Measurements from ENCODE around the gene FNDC10. TPM values are rescaled to one million over a fixed set of nuclear protein-coding genes. Genes with fewer than 3 reads are reported as not detected.

The FNDC10 gene
- total and polyA plus RNA-seq, 10 of the 15 experiments (the other 5 are each of a cell fraction or from before 2014, with no cell fraction given) = 0.05 to 1.3 (median 0.25) TPM; not detected in 4

DNA sequence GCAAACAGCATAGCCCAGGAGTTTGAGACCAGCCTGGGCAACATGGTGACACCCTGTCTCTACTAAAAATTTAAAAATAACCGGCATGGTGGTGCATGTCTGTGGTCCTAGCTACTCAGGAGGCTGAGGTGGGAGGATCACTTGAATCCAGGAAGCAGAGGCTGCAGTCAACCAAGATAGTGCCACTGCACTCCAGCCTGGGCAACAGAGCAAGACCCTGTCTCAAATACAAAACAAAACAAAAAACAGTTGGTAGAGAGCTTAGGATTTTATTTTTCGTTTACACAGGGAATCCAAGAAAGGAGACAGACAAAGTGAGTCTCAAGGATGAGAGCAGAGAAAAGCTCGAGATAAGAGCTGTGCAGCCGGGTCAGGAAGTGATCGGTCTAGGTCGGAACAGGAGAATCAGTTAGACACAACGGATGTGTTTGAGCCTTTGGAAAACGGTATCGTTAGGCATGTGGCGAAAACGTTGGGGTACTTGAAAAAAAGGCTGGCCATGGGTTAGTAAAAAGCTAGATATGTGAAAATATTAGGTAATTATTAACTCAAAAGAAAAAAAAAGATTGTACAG lies 13.7 kb upstream of the FNDC10 start:
- FAIRE-seq (no peak), DNase-seq (ENCODE audit: low read depth, low spot score) (no peak), ATAC-seq (no peak)
- H3K4me1 ChIP-seq (ENCODE audit: control insufficient read depth, insufficient read depth, low read length) = peaks cover 15% of the 10 kb centered on the region
- H3K4me3 ChIP-seq = no peak overlapping the region
- ChIA-PET RAD21 (ENCODE audit: unreplicated experiment) (interaction anchor here (2.8 kb wide), 1 partner anchor 65 kb away, joined by 8 read pairs; no protein-coding TSS in a partner anchor), SMC1A (ENCODE audit: uncharacterized antibody, unreplicated experiment) (interaction anchor here (1.0 to 1.8 kb wide), 3 partner anchors 11 to 292 kb away, joined by 3 to 9 read pairs (median 4); no protein-coding TSS in a partner anchor), CTCF (interaction anchor here (1.0 to 1.6 kb wide), 2 partner anchors 16 kb away, joined by 3 to 6 read pairs; no protein-coding TSS in a partner anchor), POLR2A (interaction anchor here (1.2 kb wide), 1 partner anchor 295 kb away, joined by 3 read pairs; no protein-coding TSS in a partner anchor)
- H3K79me2 ChIP-seq (ENCODE audit: control insufficient read depth, insufficient read depth, low read length) = peaks cover 3% of the 10 kb centered on the region
- H3K27ac ChIP-seq (ENCODE audit: control insufficient read depth, insufficient read depth) = no peak overlapping the region
- no peak overlapping the region for H2AFZ ChIP-seq (ENCODE audit: control insufficient read depth, low read depth, low read length)
- in situ Hi-C loops (cut with MboI) = no loop called here
- H3K27me3 ChIP-seq (replicated peaks in 1 of 2; ENCODE audit: control insufficient read depth in 2 of 2, insufficient read depth in 2 of 2, low read length in 1 of 2) = no peaks in the 10 kb centered on the region; a peak in 1 of 4 replicates
- BruUV-seq (replicated peaks) = no TSS peak
- 76% methylated on average over 11 of the region's 11 CpGs for WGBS (ENCODE audit: insufficient coverage, insufficient replicate concordance, low lambda C conversion rate, missing lambda C conversion rate)
- 0 out of 2 replicates have a peak, but pooled peaks cover 3% of the 10 kb centered on the region for H4K20me1 ChIP-seq (ENCODE audit: control insufficient read depth, insufficient read depth)
- peaks cover 0 to 2% of the 10 kb centered on the region in 2 experiments; a peak in 1 of 4 replicates for H3K36me3 ChIP-seq (ENCODE audit: control insufficient read depth in 2 of 2, insufficient read depth in 2 of 2, low read length in 1 of 2)
- no peak overlapping the region for H3K9ac ChIP-seq (ENCODE audit: control insufficient read depth, insufficient read depth, low read length)
- intact Hi-C loops (cut with micrococcal nuclease; ENCODE audit: unreplicated experiment) = no loop called here
- H3K4me2 ChIP-seq (ENCODE audit: control insufficient read depth, insufficient read depth) = no peak overlapping the region
- H3K9me3 ChIP-seq (replicated peaks; ENCODE audit: control insufficient read depth, insufficient read depth, low read length) = no peaks in the 10 kb centered on the region
- TF ChIP-seq, protein P1, sequence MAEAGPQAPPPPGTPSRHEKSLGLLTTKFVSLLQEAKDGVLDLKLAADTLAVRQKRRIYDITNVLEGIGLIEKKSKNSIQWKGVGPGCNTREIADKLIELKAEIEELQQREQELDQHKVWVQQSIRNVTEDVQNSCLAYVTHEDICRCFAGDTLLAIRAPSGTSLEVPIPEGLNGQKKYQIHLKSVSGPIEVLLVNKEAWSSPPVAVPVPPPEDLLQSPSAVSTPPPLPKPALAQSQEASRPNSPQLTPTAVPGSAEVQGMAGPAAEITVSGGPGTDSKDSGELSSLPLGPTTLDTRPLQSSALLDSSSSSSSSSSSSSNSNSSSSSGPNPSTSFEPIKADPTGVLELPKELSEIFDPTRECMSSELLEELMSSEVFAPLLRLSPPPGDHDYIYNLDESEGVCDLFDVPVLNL (IDR thresholded peaks at IDR 0.05; ENCODE audit: low read depth, low read length) = no peak
- TF ChIP-seq, protein P2, sequence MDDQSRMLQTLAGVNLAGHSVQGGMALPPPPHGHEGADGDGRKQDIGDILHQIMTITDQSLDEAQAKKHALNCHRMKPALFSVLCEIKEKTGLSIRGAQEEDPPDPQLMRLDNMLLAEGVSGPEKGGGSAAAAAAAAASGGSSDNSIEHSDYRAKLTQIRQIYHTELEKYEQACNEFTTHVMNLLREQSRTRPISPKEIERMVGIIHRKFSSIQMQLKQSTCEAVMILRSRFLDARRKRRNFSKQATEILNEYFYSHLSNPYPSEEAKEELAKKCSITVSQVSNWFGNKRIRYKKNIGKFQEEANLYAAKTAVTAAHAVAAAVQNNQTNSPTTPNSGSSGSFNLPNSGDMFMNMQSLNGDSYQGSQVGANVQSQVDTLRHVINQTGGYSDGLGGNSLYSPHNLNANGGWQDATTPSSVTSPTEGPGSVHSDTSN (IDR thresholded peaks at IDR 0.05; ENCODE audit: insufficient replicate concordance, low read depth, low read length) = no peak
- no peak for TF ChIP-seq CREM (IDR thresholded peaks at IDR 0.05; ENCODE audit: low read depth)
- TF ChIP-seq CHD4 (IDR thresholded peaks at IDR 0.05) = no peak
- TF ChIP-seq, protein P3, sequence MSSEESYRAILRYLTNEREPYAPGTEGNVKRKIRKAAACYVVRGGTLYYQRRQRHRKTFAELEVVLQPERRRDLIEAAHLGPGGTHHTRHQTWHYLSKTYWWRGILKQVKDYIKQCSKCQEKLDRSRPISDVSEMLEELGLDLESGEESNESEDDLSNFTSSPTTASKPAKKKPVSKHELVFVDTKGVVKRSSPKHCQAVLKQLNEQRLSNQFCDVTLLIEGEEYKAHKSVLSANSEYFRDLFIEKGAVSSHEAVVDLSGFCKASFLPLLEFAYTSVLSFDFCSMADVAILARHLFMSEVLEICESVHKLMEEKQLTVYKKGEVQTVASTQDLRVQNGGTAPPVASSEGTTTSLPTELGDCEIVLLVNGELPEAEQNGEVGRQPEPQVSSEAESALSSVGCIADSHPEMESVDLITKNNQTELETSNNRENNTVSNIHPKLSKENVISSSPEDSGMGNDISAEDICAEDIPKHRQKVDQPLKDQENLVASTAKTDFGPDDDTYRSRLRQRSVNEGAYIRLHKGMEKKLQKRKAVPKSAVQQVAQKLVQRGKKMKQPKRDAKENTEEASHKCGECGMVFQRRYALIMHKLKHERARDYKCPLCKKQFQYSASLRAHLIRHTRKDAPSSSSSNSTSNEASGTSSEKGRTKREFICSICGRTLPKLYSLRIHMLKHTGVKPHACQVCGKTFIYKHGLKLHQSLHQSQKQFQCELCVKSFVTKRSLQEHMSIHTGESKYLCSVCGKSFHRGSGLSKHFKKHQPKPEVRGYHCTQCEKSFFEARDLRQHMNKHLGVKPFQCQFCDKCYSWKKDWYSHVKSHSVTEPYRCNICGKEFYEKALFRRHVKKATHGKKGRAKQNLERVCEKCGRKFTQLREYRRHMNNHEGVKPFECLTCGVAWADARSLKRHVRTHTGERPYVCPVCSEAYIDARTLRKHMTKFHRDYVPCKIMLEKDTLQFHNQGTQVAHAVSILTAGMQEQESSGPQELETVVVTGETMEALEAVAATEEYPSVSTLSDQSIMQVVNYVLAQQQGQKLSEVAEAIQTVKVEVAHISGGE (CRISPR knock-in tag; IDR thresholded peaks at IDR 0.05) = no peak
- TF ChIP-seq, protein P4, sequence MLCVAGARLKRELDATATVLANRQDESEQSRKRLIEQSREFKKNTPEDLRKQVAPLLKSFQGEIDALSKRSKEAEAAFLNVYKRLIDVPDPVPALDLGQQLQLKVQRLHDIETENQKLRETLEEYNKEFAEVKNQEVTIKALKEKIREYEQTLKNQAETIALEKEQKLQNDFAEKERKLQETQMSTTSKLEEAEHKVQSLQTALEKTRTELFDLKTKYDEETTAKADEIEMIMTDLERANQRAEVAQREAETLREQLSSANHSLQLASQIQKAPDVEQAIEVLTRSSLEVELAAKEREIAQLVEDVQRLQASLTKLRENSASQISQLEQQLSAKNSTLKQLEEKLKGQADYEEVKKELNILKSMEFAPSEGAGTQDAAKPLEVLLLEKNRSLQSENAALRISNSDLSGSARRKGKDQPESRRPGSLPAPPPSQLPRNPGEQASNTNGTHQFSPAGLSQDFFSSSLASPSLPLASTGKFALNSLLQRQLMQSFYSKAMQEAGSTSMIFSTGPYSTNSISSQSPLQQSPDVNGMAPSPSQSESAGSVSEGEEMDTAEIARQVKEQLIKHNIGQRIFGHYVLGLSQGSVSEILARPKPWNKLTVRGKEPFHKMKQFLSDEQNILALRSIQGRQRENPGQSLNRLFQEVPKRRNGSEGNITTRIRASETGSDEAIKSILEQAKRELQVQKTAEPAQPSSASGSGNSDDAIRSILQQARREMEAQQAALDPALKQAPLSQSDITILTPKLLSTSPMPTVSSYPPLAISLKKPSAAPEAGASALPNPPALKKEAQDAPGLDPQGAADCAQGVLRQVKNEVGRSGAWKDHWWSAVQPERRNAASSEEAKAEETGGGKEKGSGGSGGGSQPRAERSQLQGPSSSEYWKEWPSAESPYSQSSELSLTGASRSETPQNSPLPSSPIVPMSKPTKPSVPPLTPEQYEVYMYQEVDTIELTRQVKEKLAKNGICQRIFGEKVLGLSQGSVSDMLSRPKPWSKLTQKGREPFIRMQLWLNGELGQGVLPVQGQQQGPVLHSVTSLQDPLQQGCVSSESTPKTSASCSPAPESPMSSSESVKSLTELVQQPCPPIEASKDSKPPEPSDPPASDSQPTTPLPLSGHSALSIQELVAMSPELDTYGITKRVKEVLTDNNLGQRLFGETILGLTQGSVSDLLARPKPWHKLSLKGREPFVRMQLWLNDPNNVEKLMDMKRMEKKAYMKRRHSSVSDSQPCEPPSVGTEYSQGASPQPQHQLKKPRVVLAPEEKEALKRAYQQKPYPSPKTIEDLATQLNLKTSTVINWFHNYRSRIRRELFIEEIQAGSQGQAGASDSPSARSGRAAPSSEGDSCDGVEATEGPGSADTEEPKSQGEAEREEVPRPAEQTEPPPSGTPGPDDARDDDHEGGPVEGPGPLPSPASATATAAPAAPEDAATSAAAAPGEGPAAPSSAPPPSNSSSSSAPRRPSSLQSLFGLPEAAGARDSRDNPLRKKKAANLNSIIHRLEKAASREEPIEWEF (IDR thresholded peaks at IDR 0.05; ENCODE audit: insufficient replicate concordance, low read depth, low read length) = no peak
- TF ChIP-seq, protein P5, sequence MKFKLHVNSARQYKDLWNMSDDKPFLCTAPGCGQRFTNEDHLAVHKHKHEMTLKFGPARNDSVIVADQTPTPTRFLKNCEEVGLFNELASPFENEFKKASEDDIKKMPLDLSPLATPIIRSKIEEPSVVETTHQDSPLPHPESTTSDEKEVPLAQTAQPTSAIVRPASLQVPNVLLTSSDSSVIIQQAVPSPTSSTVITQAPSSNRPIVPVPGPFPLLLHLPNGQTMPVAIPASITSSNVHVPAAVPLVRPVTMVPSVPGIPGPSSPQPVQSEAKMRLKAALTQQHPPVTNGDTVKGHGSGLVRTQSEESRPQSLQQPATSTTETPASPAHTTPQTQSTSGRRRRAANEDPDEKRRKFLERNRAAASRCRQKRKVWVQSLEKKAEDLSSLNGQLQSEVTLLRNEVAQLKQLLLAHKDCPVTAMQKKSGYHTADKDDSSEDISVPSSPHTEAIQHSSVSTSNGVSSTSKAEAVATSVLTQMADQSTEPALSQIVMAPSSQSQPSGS (IDR thresholded peaks at IDR 0.05; ENCODE audit: low read length) = no peak
- no peak for TF ChIP-seq ZNF274 (IDR thresholded peaks at IDR 0.05; ENCODE audit: insufficient read depth, insufficient read length)
